Smooth muscle cell (in vitro differentiated cells): ENCODE data around the gene TRIM10. TPM values are rescaled to one million over a fixed set of nuclear protein-coding genes. Genes with fewer than 3 reads are reported as not detected.

Experiments
- DNase-seq: peaks from one replicate; lab custom pipeline; 2025; ENCODE audit not compliant: unreplicated experiment; lab: John Stamatoyannopoulos, UW
- H2AFZ ChIP-seq: fragments of 200-600 bp; sonication (generic); 2 replicates; pipeline ENCODE4 v1.6.0; 2016; ENCODE audit warnings: antibody characterized with exemption, low read depth, mild to moderate bottlenecking
- H3F3A ChIP-seq: fragments of 200-600 bp; sonication (generic); 2 replicates; pipeline ENCODE4 v1.6.0; 2017; ENCODE audit warnings: antibody characterized with exemption, low read depth
- H3K27ac ChIP-seq: fragments of 200-600 bp; sonication (generic); 2 replicates; pipeline ENCODE4 v1.5.1; 2016; ENCODE audit warnings: low read depth, mild to moderate bottlenecking
- H3K27me3 ChIP-seq: fragments of 200-600 bp; sonication (generic); 2 replicates; pipeline ENCODE4 v1.6.1; 2016; ENCODE audit warnings: low read depth, mild to moderate bottlenecking
- H3K36me3 ChIP-seq: fragments of 200-600 bp; sonication (generic); 2 replicates; pipeline ENCODE4 v1.5.1; 2016; ENCODE audit warnings: low read depth
- H3K4me1 ChIP-seq: fragments of 200-600 bp; sonication (generic); 2 replicates; pipeline ENCODE4 v1.5.1; 2016; ENCODE audit warnings: low read depth
- H3K4me2 ChIP-seq: fragments of 200-600 bp; sonication (generic); 2 replicates; pipeline ENCODE4 v1.6.0; 2016; ENCODE audit warnings: mild to moderate bottlenecking
- H3K4me3 ChIP-seq: fragments of 200-600 bp; sonication (generic); 2 replicates; pipeline ENCODE4 v1.5.1; 2016; ENCODE audit warnings: mild to moderate bottlenecking
- H3K79me2 ChIP-seq: fragments of 200-600 bp; sonication (generic); 2 replicates; pipeline ENCODE4 v1.6.0; 2016; ENCODE audit warnings: low read depth, mild to moderate bottlenecking
- H3K9ac ChIP-seq: fragments of 200-600 bp; sonication (generic); 2 replicates; pipeline ENCODE4 v1.6.0; 2016; ENCODE audit warnings: low read depth
- H3K9me3 ChIP-seq: fragments of 200-600 bp; sonication (generic); replicated peaks from 2 replicates; pipeline ENCODE4 v1.5.1; 2016; ENCODE audit warnings: low read depth
- H4K20me1 ChIP-seq: fragments of 200-600 bp; sonication (generic); 2 replicates; pipeline ENCODE4 v1.6.0; 2016; ENCODE audit warnings: low read depth
- WGBS: methylation state at CpG from one replicate; pipeline ENCODE4 v1.1.7; 2016; ENCODE audit warnings: low lambda C conversion rate; 5-methylcytosine and 5-hydroxymethylcytosine counted together
- polyA plus RNA-seq: library from polyadenylated mRNA; unstranded; fragments of >200 nt; fragmentation: Nextera tagmentation; extraction: Ambion mirVana; gene quantifications from 2 replicates; pipeline ENCODE4 v1.2.1, GENCODE V29; 2016
- total RNA-seq: library from RNA; depleted of rRNA; stranded (reverse); fragments of >200 nt; gene quantifications from 2 replicates; pipeline ENCODE4 v1.2.3, GENCODE V29; 2014
- TF ChIP-seq, protein P1 (sequence below): fragments of 200-600 bp; sonication (generic); IDR thresholded peaks from 2 replicates; pipeline ENCODE4 v1.5.1; 2017; ENCODE audit warnings: borderline replicate concordance, mild to moderate bottlenecking, antibody characterized with exemption; ENCODE audit not compliant: insufficient read depth, poor library complexity, severe bottlenecking

Gene TRIM10
- total and polyA plus RNA-seq, 2 experiments from 2014 or later = not detected

DNA sequence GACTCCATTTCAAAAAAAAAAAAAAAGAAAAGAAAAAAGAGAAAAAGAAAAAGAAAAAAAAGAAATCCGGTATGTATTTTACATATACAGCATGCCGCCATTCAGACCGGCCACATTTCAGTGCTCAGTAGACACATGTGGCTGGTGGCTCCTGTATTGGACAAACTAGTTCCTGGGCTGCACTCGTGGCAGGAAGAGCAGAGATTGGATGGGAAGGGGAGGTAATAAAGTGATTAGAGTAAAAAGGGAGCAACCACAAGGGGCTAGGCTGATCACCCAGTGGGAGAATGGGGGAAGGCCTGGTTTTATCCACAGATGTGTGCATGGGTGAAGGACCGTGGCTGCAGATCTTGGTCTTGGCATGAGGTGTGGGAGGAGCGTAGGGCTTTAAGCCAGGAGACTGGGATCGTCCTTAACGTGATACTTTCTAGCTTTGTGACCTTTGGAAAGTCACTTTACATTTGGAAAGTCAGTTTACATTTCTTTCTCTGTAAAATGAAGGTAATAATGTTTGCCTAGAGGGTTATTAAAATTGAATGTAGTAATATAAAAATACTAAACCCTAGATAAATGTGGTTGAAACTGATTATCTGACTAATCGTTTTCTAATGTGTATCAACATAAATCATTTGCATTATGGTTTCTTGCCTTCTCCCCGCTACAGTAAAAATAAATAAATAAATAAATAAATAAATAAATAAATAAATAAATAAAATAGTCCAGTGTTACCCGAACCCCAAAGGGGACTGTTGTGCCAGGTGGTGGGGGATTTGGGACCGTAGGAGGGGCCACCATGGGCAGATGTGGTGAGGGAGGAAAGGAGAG lies 1.5 kb upstream of the TRIM10 start:
- Histone ChIP-seq H3K4me3 (no peak overlapping the region), H3K4me2 (no peak overlapping the region), H2AFZ (no peak overlapping the region), H3K27me3 (peaks cover 37% of the 10 kb centered on the region), H3K4me1 (no peaks in the 10 kb centered on the region), H3K79me2 (no peaks in the 10 kb centered on the region), H3K27ac (no peak overlapping the region), H3K9me3 (no peaks in the 10 kb centered on the region), H4K20me1 (no peaks in the 10 kb centered on the region), H3F3A (no peaks in the 10 kb centered on the region), H3K36me3 (no peaks in the 10 kb centered on the region), H3K9ac (no peak overlapping the region)
- TF ChIP-seq, protein P1, sequence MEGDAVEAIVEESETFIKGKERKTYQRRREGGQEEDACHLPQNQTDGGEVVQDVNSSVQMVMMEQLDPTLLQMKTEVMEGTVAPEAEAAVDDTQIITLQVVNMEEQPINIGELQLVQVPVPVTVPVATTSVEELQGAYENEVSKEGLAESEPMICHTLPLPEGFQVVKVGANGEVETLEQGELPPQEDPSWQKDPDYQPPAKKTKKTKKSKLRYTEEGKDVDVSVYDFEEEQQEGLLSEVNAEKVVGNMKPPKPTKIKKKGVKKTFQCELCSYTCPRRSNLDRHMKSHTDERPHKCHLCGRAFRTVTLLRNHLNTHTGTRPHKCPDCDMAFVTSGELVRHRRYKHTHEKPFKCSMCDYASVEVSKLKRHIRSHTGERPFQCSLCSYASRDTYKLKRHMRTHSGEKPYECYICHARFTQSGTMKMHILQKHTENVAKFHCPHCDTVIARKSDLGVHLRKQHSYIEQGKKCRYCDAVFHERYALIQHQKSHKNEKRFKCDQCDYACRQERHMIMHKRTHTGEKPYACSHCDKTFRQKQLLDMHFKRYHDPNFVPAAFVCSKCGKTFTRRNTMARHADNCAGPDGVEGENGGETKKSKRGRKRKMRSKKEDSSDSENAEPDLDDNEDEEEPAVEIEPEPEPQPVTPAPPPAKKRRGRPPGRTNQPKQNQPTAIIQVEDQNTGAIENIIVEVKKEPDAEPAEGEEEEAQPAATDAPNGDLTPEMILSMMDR = no peak
- 88% methylated on average over 12 of the region's 12 CpGs for WGBS
- DNase-seq = no peak

DNA sequence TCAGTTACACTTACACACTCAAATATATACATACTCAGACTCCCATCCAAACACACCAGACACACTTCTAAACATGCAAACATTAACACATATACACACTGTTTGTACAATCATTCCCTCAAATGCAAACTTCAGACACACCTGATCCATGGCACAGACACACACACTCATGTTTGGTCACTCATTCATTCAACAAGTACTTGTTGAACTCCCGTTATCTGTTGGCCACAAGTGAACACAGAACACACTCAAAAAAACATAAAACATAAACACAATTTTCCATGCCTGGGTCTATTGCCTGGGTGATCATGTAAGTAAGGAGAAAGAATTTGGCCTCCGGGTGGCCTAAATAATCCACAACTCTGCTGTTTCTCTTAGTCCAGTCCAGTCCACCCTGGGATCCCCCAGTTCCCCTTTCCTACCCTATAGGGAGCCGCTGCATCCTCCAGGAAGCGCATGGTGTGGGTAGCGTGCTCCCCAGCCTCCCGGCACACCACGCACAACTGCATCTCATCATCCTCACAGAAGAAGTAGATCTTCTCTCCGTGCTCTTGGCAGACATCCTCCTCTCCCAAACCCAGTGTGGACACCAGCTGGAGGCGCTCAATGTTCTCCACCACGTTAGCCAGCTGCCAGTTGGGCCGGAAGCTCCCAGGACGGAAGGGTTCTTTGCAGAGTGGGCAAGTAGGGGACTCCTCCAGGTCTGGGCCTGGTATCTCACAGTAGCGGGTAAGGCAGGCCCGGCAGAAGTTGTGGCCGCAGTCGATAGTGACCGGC lies 815 bp downstream of the TRIM10 start:
- no peak overlapping the region for H3K4me2 ChIP-seq
- peaks cover 30% of the 10 kb centered on the region for H3K27me3 ChIP-seq
- H3F3A ChIP-seq = no peaks in the 10 kb centered on the region
- no peaks in the 10 kb centered on the region for H3K79me2 ChIP-seq
- no peaks in the 10 kb centered on the region for H3K36me3 ChIP-seq
- 89% methylated on average over 17 of the region's 17 CpGs for WGBS
- DNase-seq = no peak
- TF ChIP-seq, protein P1 = no peak
- no peaks in the 10 kb centered on the region for H3K4me1 ChIP-seq
- no peak overlapping the region for H3K27ac ChIP-seq
- no peaks in the 10 kb centered on the region for H3K9me3 ChIP-seq
- no peak overlapping the region for H2AFZ ChIP-seq
- no peak overlapping the region for H3K4me3 ChIP-seq
- H3K9ac ChIP-seq = no peak overlapping the region
- no peaks in the 10 kb centered on the region for H4K20me1 ChIP-seq

DNA sequence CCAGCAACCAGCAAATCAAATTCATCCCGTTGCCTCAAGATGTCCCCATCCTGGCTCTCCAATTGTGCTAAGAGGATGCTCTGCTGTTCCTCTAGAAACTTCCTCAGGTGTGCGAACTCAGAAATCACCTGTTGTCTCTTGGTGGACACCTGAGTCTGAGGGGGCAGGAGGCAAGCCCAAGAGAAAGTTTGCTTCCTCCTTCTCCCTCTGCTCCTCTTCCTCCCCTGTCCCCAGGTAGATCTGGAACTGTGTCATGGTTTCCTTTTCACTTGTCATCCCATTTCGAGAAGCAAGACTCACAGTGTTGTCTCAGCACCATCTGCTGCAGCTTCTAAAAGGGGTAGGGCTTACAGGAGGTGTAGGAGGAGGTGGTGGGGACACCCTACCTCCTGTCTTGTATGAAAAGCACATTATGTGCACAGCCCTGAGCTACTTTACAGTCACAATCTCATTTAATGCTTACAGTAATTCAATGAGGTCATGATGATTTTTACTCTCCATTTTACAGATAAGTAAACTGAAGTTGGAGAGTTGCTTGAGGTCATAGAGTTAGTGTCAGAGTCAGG lies 2.5 kb downstream of the TRIM10 start:
- DNase-seq = no peak
- no peaks in the 10 kb centered on the region for H4K20me1 ChIP-seq
- no peaks in the 10 kb centered on the region for H3K36me3 ChIP-seq
- no peak overlapping the region for H3K9ac ChIP-seq
- no peak overlapping the region for H3K4me3 ChIP-seq
- TF ChIP-seq, protein P1 = no peak
- H3K9me3 ChIP-seq = no peaks in the 10 kb centered on the region
- H2AFZ ChIP-seq = no peak overlapping the region
- H3K4me1 ChIP-seq = no peaks in the 10 kb centered on the region
- H3K27ac ChIP-seq = no peak overlapping the region
- H3K27me3 ChIP-seq = peaks cover 36% of the 10 kb centered on the region
- no peaks in the 10 kb centered on the region for H3F3A ChIP-seq
- H3K4me2 ChIP-seq = no peak overlapping the region
- no peaks in the 10 kb centered on the region for H3K79me2 ChIP-seq
- WGBS = 68% methylated on average over 3 of the region's 3 CpGs
